HG02852 (cell line): ENCODE data around the gene MSH5.
"Not testable (repeated sequence)": the region's sequence is repeated elsewhere in the genome, so short reads cannot be mapped to it uniquely, and the experiment has no call there.

Experiments used
- ATAC-seq: cut with Tn5 transposase; IDR thresholded peaks from one replicate; pipeline ENCODE4 v1.9.1; 2021; ENCODE audit warnings: mild to moderate bottlenecking, moderate library complexity; ENCODE audit not compliant: unreplicated experiment

Gene MSH5

GRCh38 chr6:31739639-31740396 lies at the start of gene MSH5:
MSH5 (plus strand) TSS chr6:31740005; CDS start chr6:31740467, 462 bp downstream.
- peak; percentile 72 for ATAC-seq

GRCh38 chr6:31690231-31691077 lies 49.4 kb upstream of the MSH5 start:
- ATAC-seq = no peak

- no peak for ATAC-seq
Measured at GRCh38 chr6:31691078-31691463, 48.7 kb upstream of the MSH5 start.

GRCh38 chr6:31691564-31692108 lies 48.2 kb upstream of the MSH5 start:
- no peak for ATAC-seq

- no peak for ATAC-seq
Measured at GRCh38 chr6:31692353-31692752, 47.5 kb upstream of the MSH5 start.

- no peak for ATAC-seq
Measured at GRCh38 chr6:31692886-31693285, 46.9 kb upstream of the MSH5 start.

- ATAC-seq = no peak
Measured at GRCh38 chr6:31693535-31693934, 46.3 kb upstream of the MSH5 start.

- ATAC-seq = no peak
Measured at GRCh38 chr6:31697555-31697954, 42.2 kb upstream of the MSH5 start.

GRCh38 chr6:31700740-31701401 lies 38.9 kb upstream of the MSH5 start:
- no peak for ATAC-seq

- no peak for ATAC-seq
Measured at GRCh38 chr6:31701666-31702404, 38.0 kb upstream of the MSH5 start.

- ATAC-seq = peak; percentile 19
Measured at GRCh38 chr6:31702405-31702818, 37.4 kb upstream of the MSH5 start.

- ATAC-seq = peak; percentile 85
Measured at GRCh38 chr6:31702819-31703716, 36.7 kb upstream of the MSH5 start, which contains the start of gene ABHD16A. ABHD16A (minus strand) TSS chr6:31703324; CDS start chr6:31703281, 43 bp downstream.

- no peak for ATAC-seq
Measured at GRCh38 chr6:31705931-31706330, 33.9 kb upstream of the MSH5 start.

GRCh38 chr6:31706599-31706998 lies 33.2 kb upstream of the MSH5 start, which contains the start of gene LY6G6F:
LY6G6F (plus strand) TSS chr6:31706866; CDS start chr6:31706907, 41 bp downstream.
- no peak for ATAC-seq

GRCh38 chr6:31707701-31708100 lies 32.1 kb upstream of the MSH5 start:
- no peak for ATAC-seq

- ATAC-seq = no peak
Measured at GRCh38 chr6:31708224-31708623, 31.6 kb upstream of the MSH5 start.

GRCh38 chr6:31709157-31709556 lies 30.6 kb upstream of the MSH5 start:
- ATAC-seq = not testable (repeated sequence)

- ATAC-seq = no peak
Measured at GRCh38 chr6:31710523-31711219, 29.1 kb upstream of the MSH5 start.

GRCh38 chr6:31711233-31711632 lies 28.6 kb upstream of the MSH5 start:
- ATAC-seq = no peak
